GM12873 (cell line): ENCODE data around the gene SEMA6B.

ENCODE experiments used
- CTCF ChIP-seq: IDR thresholded peaks from 2 replicates; pipeline ENCODE4 v1.5.1; 2012; ENCODE audit warnings: low read depth, mild to moderate bottlenecking, moderate library complexity, low read length, control low read depth; ENCODE audit not compliant: insufficient read depth; ENCODE audit errors: missing control alignments

The SEMA6B gene

DNA sequence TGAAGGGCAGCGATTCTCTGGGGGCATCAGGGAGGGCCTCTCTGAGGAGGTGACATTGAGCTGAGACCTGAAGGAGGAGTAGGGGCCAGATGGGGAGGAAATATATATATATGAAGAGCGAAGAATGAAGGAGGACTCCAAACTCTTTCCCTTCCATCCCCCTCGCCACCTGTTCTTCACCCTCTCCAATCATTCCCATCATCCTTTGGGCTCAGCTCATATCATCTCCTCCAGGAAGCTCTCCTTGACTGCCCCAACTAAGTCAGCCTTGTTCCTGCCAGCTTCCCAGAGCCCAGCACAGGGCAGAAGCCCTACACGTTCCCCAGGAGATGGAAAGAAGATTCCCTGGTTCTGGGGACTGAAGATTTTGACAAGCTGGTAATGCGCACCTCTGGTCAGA lies 33.0 kb upstream of the SEMA6B start:
- no peak for TF ChIP-seq CTCF

DNA sequence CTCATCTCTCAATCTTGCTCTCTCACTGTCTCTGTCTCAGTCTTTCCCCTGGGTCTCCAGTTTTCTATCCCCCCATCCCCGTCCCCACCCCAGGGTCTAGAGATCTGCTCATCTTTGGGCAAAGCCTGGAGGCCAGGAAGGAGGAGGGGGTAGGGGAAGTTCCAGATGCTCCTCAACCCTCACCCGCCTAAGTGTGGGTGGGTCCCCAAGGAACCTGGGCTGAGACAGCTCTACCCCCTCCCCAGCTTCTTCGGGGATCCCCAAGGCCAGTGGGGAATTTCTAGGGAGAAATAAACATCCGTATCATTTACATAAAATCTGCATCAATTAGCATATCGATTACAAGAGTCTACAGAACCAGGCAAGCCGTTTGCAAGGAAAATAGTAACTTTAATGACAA lies 31.8 kb upstream of the SEMA6B start:
- no peak for TF ChIP-seq CTCF

GRCh38 chr19:4590559-4590958 lies 31.1 kb upstream of the SEMA6B start:
- TF ChIP-seq CTCF = no peak

DNA sequence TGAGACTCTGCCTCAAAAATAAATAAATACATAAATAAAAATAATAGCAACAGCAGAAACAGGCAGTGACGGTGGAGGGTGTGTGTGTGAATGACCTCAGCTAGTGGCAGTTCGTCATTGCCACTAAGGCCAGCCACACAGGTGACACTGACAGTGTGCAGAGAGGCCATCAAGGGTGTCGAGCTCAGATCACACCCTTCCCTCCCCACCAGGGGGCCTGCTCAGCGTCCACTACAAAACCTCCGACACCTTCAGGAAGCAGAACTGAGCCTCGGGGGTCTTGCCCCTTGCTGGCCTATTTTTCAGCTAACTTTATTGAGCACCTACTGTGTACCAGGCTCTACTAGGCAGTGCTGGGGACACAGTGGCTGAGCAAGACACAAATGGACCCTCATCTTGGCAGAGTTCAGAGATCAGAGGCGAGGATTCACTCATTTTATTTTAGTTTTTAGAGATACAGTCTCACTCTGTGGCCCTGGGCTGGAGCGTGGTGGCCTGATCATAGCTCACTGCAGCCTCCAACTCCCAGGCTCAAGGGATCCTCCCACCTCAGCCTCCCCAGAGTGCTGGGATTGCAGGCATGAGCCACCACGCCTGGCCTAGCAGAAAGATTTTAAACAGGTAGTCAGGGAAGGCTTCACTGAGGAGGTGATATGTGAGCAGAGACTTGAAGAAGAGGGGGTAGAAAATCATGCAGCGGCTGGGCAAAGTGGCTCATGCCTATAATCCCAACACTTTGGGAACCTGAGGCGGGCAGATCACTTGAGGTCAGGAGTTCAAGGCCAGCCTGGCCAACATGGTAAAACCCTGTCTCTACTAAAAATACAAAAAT lies 30.3 kb upstream of the SEMA6B start:
- peak; percentile 75 for TF ChIP-seq CTCF

GRCh38 chr19:4588291-4588761 lies 28.8 kb upstream of the SEMA6B start:
- TF ChIP-seq CTCF = no peak

GRCh38 chr19:4587527-4587926 lies 28.0 kb upstream of the SEMA6B start:
- no peak for TF ChIP-seq CTCF

DNA sequence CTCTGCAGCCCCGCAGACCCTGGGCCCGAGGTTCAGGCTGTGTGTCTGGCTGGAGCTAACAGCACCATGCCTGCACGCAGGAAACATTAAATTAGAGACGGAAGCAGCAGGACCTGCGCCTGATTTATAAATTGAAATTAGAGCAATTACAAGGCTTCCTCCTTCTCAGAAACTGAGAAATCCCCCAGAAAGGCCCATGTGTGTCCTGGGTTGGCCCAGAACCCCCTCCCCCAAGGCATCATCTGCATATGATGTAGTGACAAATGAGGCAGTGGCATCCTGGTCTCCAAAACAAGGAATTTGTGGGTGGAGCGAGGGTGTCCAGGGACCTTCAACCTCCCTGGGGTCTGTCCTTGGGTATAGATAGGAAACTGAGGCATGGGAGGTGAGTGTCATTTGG lies 27.2 kb upstream of the SEMA6B start:
- TF ChIP-seq CTCF = no peak
